ENCODE data around the gene MYO7B.

- no peak for TF ChIP-seq CTCF (IDR thresholded peaks at IDR 0.05)
- no peak for TF ChIP-seq POLR2A (IDR thresholded peaks at IDR 0.05)
These were observed 120.0 kb downstream of the MYO7B start for GRCh38 chr2:127655209-127656073.

Data from uterus (tissue), 2 donors.